ENCODE measurements around the gene CCDC167.
"Not testable (repeated sequence)": the region's sequence is repeated elsewhere in the genome, so short reads cannot be mapped to it uniquely, and the experiment has no call there.

CCDC167 gene

GRCh38 chr6:37456126-37456525 lies 43.6 kb downstream of the CCDC167 start:
- no peak for TF ChIP-seq CTCF (conservative IDR thresholded peaks at IDR 0.05; ENCODE audit: control insufficient read depth, insufficient read depth, low read depth, low read length)
- peak; percentile 91 for DNase-seq (ENCODE audit: low read depth)
- no peak overlapping the region for H3K4me3 ChIP-seq (ENCODE audit: control insufficient read depth, low read depth, low read length)

GRCh38 chr6:37454420-37455140 lies 45.1 kb downstream of the CCDC167 start:
- H3K4me3 ChIP-seq (ENCODE audit: control insufficient read depth, low read depth, low read length) = no peak overlapping the region
- peak; percentile 46 for DNase-seq (ENCODE audit: low read depth)
- no peak for TF ChIP-seq CTCF (conservative IDR thresholded peaks at IDR 0.05; ENCODE audit: control insufficient read depth, insufficient read depth, low read depth, low read length)

GRCh38 chr6:37452522-37452921 lies 47.2 kb downstream of the CCDC167 start:
- DNase-seq (ENCODE audit: low read depth) = no peak
- no peak overlapping the region for H3K4me3 ChIP-seq (ENCODE audit: control insufficient read depth, low read depth, low read length)
- TF ChIP-seq CTCF (conservative IDR thresholded peaks at IDR 0.05; ENCODE audit: control insufficient read depth, insufficient read depth, low read depth, low read length) = no peak

GRCh38 chr6:37451441-37452193 lies 48.1 kb downstream of the CCDC167 start:
- no peak overlapping the region for H3K4me3 ChIP-seq (ENCODE audit: control insufficient read depth, low read depth, low read length)
- DNase-seq (ENCODE audit: low read depth) = peak; percentile 13
- TF ChIP-seq CTCF (conservative IDR thresholded peaks at IDR 0.05; ENCODE audit: control insufficient read depth, insufficient read depth, low read depth, low read length) = no peak

- no peak for TF ChIP-seq CTCF (conservative IDR thresholded peaks at IDR 0.05; ENCODE audit: control insufficient read depth, insufficient read depth, low read depth, low read length)
- no peak for DNase-seq (ENCODE audit: low read depth)
- no peak overlapping the region for H3K4me3 ChIP-seq (ENCODE audit: control insufficient read depth, low read depth, low read length)
Measured at GRCh38 chr6:37449984-37450383, 49.7 kb downstream of the CCDC167 start.

GRCh38 chr6:37443216-37443542 lies 56.5 kb downstream of the CCDC167 start:
- DNase-seq (ENCODE audit: low read depth); H3K4me3 ChIP-seq (ENCODE audit: control insufficient read depth, low read depth, low read length): not testable (repeated sequence)

- H3K4me3 ChIP-seq (ENCODE audit: control insufficient read depth, low read depth, low read length) = no peak overlapping the region
- no peak for TF ChIP-seq CTCF (conservative IDR thresholded peaks at IDR 0.05; ENCODE audit: control insufficient read depth, insufficient read depth, low read depth, low read length)
Measured at GRCh38 chr6:37442416-37443215, 57.1 kb downstream of the CCDC167 start.

More at GRCh38 chr6:37442416-37443215, 57.1 kb downstream of the CCDC167 start:
- no peak for DNase-seq (ENCODE audit: low read depth)

Data from fibroblast of mammary gland (primary cell).